Effector memory CD8-positive, alpha-beta T cell (primary cell): ENCODE data around the gene VILL.
A peak's percentile ranks its signal among the peaks of the same experiment; 100 is the strongest.
"Not testable (repeated sequence)": the region's sequence is repeated elsewhere in the genome, so short reads cannot be mapped to it uniquely, and the experiment has no call there.

Experiments
- ATAC-seq: fragments of 150-1000 bp; cut with Tn5 transposase; replicated peaks from 2 replicates; pipeline ENCODE4 v1.10.0; 2021; ENCODE audit warnings: mild to moderate bottlenecking, moderate library complexity
- DNase-seq, 3 experiments: peaks; one replicate each; pipeline ENCODE4 v3.0.0; 2021
- H3K27ac Mint-ChIP-seq, 2 donors: one replicate each; pipeline ENCODE4 v1.8.0; 2022; ENCODE audit warnings: mild to moderate bottlenecking in 2 of 2, mixed read lengths in 2 of 2, moderate library complexity in 2 of 2
- H3K27me3 Mint-ChIP-seq, 2 donors: one replicate each; pipeline ENCODE4 v1.8.0; 2022; ENCODE audit warnings: mixed read lengths in 2 of 2
- H3K36me3 Mint-ChIP-seq: one replicate; pipeline ENCODE4 v1.8.0; 2022; ENCODE audit warnings: mild to moderate bottlenecking, moderate library complexity, mixed read lengths; ENCODE audit not compliant: insufficient read depth
- H3K4me1 Mint-ChIP-seq, 2 donors: one replicate each; pipeline ENCODE4 v1.8.0; 2022; ENCODE audit warnings: low read depth in 2 of 2, mixed read lengths in 2 of 2
- H3K4me3 Mint-ChIP-seq, 2 donors: one replicate each; pipeline ENCODE4 v1.8.0; 2022; ENCODE audit warnings: mild to moderate bottlenecking in 2 of 2, mixed read lengths in 2 of 2, moderate library complexity in 2 of 2
- H3K9me3 Mint-ChIP-seq, 2 donors: one replicate each; pipeline ENCODE4 v1.8.0; 2022; ENCODE audit warnings: mixed read lengths in 2 of 2

VILL gene

DNA sequence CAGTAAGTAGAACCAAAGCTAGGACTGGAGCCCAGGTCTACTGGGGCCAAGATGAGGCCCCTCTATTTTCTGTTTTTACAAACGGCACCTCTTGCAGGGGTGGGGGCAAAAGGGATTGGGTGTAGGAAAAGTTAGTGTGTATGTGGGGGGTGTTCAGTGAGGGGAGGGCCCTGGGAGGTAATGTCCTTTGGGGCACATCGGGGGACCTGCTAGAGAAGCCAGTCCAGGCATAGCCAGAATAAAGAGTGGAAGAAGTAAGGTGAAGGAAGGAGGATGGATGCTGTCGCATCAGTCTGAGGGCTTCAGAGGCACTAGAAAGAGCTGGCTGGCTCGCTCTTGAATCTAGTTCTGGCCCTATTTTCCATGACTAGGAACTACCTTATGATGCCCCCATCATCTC is 36.3 kb downstream of the VILL start:
- H3K27ac Mint-ChIP-seq: no peak overlapping the region
- peaks cover 4% of the 10 kb centered on the region for H3K36me3 Mint-ChIP-seq
- H3K27me3 Mint-ChIP-seq: no peaks in the 10 kb centered on the region
- H3K4me1 Mint-ChIP-seq: peaks cover 43 to 56% of the 10 kb centered on the region in 2 donors
- H3K4me3 Mint-ChIP-seq: peak overlapping the region in 1 of 2 donors; percentile 8
- no peaks in the 10 kb centered on the region for H3K9me3 Mint-ChIP-seq
- no peak for ATAC-seq
- no peak for DNase-seq

- no peaks in the 10 kb centered on the region for H3K27me3 Mint-ChIP-seq
- ATAC-seq (no peak), DNase-seq (no peak)
- H3K4me3 Mint-ChIP-seq: peak overlapping the region; percentile 78 to 80
- no peaks in the 10 kb centered on the region for H3K9me3 Mint-ChIP-seq
- H3K4me1 Mint-ChIP-seq: peaks cover 42 to 49% of the 10 kb centered on the region in 2 donors
- peaks cover 4% of the 10 kb centered on the region for H3K36me3 Mint-ChIP-seq
- peak overlapping the region in 1 of 2 donors; percentile 94 for H3K27ac Mint-ChIP-seq
These were observed 37.2 kb downstream of the VILL start for GRCh38 chr3:38027466-38028465.

DNA sequence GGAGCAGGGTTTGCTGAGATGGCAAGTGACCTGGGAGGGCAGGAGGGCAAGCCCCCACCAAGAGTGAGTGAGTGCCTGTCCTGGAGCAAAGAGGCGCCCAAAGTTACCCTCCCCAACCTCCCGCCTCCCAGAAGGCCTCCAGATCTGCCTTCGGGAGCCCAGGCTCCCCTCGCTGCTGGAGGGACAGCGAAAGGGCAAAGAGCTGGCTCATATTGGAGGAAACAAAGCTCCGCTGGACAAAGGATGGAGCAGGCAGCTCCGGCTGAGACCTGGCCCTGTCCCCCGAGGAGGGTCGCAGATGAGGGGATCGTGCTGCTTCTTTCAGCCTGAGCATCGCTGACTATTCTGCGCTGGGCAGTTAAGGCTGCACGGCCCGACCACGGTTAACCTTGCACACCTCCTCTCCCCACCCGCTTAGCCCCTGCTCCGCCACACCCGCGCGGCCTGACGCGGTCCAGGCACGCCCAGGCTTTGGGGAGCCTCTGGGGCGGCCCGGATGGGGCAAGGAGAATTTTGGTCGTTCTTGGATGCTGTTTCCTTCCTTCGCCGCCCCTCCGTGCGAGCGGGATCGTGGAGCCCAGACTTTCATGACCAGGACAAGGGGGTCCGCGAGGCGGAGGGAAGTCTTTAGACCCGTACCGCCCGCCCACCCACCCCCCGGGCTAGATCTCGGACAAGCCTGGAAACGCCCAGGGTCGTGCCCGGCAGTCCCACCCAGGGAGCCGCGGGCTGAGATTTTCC is 38.2 kb downstream of the VILL start:
- Mint-ChIP-seq H3K4me3 (peak overlapping the region; percentile 78 to 80), H3K27ac (peak overlapping the region in 1 of 2 donors; percentile 94), H3K27me3 (no peaks in the 10 kb centered on the region), H3K9me3 (no peaks in the 10 kb centered on the region), H3K36me3 (peaks cover 4% of the 10 kb centered on the region), H3K4me1 (peaks cover 37 to 38% of the 10 kb centered on the region in 2 donors)
- ATAC-seq: no peak
- no peak for DNase-seq

- Mint-ChIP-seq H3K4me3 (peak within 1 kb of the TSS; percentile 78 to 80), H3K27me3 (no peaks in the 10 kb centered on the region), H3K9me3 (no peaks in the 10 kb centered on the region), H3K4me1 (peaks cover 34 to 36% of the 10 kb centered on the region in 2 donors), H3K27ac (peak within 1 kb of the TSS; percentile 28 to 94), H3K36me3 (peaks cover 4% of the 10 kb centered on the region)
- ATAC-seq (no peak), DNase-seq (peak; percentile 26 to 39 (median 36))
These were observed 39.0 kb downstream of the VILL start, which contains the start of gene PLCD1 for GRCh38 chr3:38029400-38030125. TSS of gene PLCD1 (minus strand) at chr3:38029642. CDS start at chr3:38029539, 103 bp downstream.

DNA sequence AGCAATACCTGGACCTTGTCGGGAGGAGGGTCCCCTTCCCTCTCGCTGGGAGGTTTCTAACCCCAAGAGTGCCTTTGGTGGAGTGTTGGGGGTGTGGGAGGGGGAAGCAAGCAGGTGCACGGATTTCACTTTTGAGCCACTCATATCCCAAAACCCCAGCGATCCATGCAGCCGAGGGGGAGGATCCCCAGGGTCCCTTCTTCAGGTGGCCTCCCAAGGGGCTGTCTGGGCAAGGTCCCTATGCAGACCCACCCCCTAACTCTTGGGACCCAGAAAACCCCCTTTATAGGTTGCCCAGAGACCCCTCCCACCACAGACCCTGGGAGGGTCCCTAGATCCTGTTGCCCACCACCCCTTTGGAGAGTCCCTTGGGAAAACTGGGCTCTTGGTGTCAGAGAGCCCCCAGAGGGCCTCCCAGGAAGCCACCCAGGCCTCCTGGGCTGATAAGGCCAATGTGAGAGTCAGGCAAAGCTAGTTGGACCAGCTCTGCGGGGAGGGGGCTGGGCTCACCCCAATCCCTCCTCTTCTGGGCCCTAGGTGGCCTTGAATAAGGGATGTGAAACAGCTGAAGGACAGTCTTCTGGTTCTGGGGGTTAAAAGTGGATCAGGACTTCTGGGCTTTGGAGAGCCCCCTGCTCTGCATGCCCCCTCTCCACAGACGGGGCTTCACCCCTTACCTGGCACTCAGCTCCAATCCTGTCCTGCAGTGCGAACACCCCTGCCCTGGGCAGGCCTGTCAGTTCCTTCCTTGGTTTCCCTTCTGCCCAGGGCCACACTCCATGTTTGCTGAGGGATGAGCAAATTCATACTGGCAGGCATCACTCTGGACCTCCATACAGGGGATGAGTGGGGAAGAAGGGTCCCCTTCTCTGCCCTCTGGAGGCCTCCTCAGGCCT is 39.8 kb downstream of the VILL start:
- Mint-ChIP-seq H3K9me3 (no peaks in the 10 kb centered on the region), H3K4me1 (peaks cover 28 to 36% of the 10 kb centered on the region in 2 donors), H3K4me3 (peak overlapping the region; percentile 78 to 80), H3K36me3 (peaks cover 4% of the 10 kb centered on the region), H3K27me3 (no peaks in the 10 kb centered on the region), H3K27ac (peak overlapping the region; percentile 73 to 94)
- ATAC-seq (no peak), DNase-seq (no peak)

DNA sequence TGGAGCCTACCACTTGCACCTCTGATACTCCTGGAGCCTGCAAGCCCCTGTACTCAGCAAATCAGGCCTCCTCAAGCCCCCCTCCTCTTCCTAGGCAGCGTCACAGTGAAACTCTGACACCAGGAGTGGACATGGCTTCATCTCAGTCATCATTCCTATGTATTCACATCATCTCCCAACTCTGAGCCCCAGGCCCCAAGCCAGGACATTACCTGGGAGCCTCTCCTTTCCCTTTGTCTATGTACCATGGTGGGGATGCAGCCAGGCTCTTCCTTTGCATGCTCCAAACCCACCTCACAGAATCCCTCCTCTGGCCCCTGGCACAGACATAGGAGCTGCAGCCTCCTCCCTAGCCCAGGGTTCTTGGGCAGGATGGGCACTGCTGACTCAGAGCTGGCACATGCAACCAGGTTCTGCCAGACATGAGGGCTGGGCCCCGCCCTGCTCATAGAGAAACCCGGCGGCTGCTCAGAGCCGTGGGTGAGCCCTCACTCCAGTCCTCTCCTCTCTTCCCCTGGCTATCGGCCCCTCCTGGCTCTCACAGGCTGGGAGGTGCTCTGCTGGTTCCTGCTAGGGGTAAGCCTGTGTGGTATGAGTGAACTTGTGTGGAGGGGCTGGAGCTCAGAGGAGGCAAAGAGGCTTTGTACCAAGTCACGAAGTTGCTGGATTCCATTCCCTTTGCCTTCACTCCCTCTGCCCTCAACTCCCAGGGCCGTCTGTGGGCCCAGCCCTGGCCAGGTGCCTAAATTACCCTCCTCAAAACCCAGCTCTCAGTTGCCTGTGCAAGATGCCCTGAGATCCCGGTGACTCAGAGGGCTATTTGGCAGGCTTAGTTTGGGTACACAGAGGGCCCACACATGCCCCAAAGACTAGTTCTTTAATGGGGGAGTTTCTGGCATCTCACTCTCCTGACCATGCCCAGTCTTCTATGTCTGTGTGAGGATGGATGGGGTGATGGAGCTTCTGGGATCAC is 40.7 kb downstream of the VILL start:
- DNase-seq (peak; percentile 19 to 34 (median 33)), ATAC-seq (peak; percentile 83)
- H3K9me3 Mint-ChIP-seq: no peaks in the 10 kb centered on the region
- H3K36me3 Mint-ChIP-seq: peaks cover 4% of the 10 kb centered on the region
- no peaks in the 10 kb centered on the region for H3K27me3 Mint-ChIP-seq
- peak overlapping the region; percentile 78 to 80 for H3K4me3 Mint-ChIP-seq
- peaks cover 23 to 32% of the 10 kb centered on the region in 2 donors for H3K4me1 Mint-ChIP-seq
- H3K27ac Mint-ChIP-seq: peak overlapping the region; percentile 56 to 94

- no peaks in the 10 kb centered on the region for H3K9me3 Mint-ChIP-seq
- H3K4me3 Mint-ChIP-seq: no peak overlapping the region
- no peaks in the 10 kb centered on the region for H3K27me3 Mint-ChIP-seq
- peaks cover 4% of the 10 kb centered on the region for H3K36me3 Mint-ChIP-seq
- H3K27ac Mint-ChIP-seq: no peak overlapping the region
- ATAC-seq: no peak
- H3K4me1 Mint-ChIP-seq: peaks cover 31 to 37% of the 10 kb centered on the region in 2 donors
- no peak for DNase-seq
These were observed 41.8 kb downstream of the VILL start for GRCh38 chr3:38032328-38032865.

- H3K4me1 Mint-ChIP-seq: peaks cover 35 to 37% of the 10 kb centered on the region in 2 donors
- not testable (repeated sequence) for ATAC-seq, H3K9me3 Mint-ChIP-seq, H3K27me3 Mint-ChIP-seq, DNase-seq, H3K4me3 Mint-ChIP-seq, H3K36me3 Mint-ChIP-seq, H3K27ac Mint-ChIP-seq
These were observed 43.0 kb downstream of the VILL start for GRCh38 chr3:38033586-38033985.

DNA sequence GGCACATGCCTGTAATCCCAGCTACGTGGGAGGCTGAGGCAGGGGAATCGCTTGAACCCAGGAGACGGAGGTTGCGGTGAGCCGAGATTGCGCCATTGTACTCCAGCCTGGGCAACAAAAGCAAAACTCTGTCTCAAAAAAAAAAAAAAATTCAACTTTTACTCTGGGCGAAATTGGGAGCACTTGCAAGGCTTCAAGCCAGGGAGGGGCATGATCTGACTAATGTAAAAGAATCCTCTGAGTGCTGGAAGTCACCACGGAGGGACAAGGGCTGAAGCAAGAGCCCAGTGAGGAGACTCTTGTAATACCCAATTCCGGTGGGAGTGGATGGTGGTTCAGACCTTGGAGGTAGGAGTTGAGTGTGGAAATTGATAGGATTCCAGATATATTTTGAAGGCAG is 43.7 kb downstream of the VILL start:
- DNase-seq, H3K4me3 Mint-ChIP-seq, H3K27me3 Mint-ChIP-seq, ATAC-seq, H3K9me3 Mint-ChIP-seq: not testable (repeated sequence)
- H3K4me1 Mint-ChIP-seq: peaks cover 40 to 42% of the 10 kb centered on the region in 2 donors
- H3K27ac Mint-ChIP-seq: peak overlapping the region in 1 of 2 donors; percentile 62
- H3K36me3 Mint-ChIP-seq: peaks cover 10% of the 10 kb centered on the region

DNA sequence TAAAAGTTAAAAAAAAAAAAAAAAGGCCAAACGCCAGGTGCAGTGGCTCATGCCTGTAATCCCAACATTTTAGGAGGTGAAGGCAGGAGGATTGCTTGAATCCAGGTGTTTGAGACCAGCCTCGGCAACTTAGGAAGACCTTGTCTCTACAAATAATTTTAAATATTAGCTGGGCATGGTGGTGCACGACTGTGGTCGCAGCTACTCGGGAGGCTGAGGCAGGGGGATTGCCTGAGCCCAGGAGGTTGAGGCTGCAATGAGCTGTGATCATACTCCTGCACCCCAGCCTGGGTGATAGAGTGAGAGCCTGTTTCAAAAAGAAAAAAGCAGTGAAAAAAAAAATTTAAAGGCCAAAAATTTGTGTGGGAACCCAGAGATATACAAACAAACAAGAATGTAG is 45.7 kb downstream of the VILL start:
- Mint-ChIP-seq H3K4me3 (peak overlapping the region in 1 of 2 donors; percentile 51), H3K9me3 (peaks cover 3 to 10% of the 10 kb centered on the region in 2 donors), H3K27me3 (no peaks in the 10 kb centered on the region), H3K36me3 (peaks cover 21% of the 10 kb centered on the region), H3K4me1 (peaks cover 42 to 43% of the 10 kb centered on the region in 2 donors), H3K27ac (peak overlapping the region; percentile 93 to 96)
- no peak for DNase-seq
- no peak for ATAC-seq

- H3K4me1 Mint-ChIP-seq: peaks cover 36 to 38% of the 10 kb centered on the region in 2 donors
- H3K27me3 Mint-ChIP-seq: no peaks in the 10 kb centered on the region
- DNase-seq: no peak
- H3K36me3 Mint-ChIP-seq: peaks cover 21% of the 10 kb centered on the region
- peaks cover 3 to 10% of the 10 kb centered on the region in 2 donors for H3K9me3 Mint-ChIP-seq
- no peak for ATAC-seq
- peak overlapping the region; percentile 93 to 96 for H3K27ac Mint-ChIP-seq
- no peak overlapping the region for H3K4me3 Mint-ChIP-seq
These were observed 46.3 kb downstream of the VILL start for GRCh38 chr3:38036906-38037305.
